GM19395 (cell line): ENCODE data around the gene CLPTM1L.
"Not testable (repeated sequence)": the region's sequence is repeated elsewhere in the genome, so short reads cannot be mapped to it uniquely, and the experiment has no call there.

ENCODE experiments used
- ATAC-seq: cut with Tn5 transposase; IDR thresholded peaks from one replicate; pipeline ENCODE4 v1.9.1; 2021; ENCODE audit warnings: mild to moderate bottlenecking, moderate library complexity; ENCODE audit not compliant: unreplicated experiment

The CLPTM1L gene

DNA sequence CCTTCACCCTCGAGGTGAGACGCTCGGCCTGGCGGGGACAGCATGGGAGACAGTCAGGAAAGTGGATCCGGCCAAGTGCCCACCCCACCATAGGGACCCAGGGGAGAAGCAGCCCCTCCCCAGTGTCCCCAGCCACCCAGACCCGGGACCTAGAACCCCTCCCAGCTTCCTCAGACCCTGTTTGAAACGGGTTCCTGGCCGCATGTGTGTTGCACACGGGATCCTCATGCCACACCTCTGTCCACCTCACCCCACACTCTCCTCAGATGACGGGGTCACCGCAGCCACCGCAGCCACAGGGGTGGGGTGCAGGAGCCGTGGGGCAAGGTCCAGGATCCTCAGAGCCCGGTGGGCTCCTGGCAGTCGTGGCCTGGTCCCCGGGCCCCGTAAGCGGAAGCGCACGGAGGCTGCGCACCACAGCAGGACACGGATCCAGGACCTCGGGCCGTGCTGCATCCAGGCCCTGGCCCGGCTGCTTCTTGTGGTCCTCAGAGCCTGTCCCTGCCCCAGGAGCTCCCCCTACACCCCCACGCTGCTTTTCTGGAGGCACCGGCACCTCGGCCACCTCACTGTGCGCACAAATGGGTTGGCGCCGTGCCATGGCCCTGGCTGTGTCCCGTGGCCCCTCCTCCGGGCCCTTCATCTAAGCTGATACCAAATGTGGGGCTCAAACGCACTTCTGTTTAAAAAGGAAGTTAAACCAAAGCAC is 65.3 kb downstream of the CLPTM1L start:
- ATAC-seq = no peak

DNA sequence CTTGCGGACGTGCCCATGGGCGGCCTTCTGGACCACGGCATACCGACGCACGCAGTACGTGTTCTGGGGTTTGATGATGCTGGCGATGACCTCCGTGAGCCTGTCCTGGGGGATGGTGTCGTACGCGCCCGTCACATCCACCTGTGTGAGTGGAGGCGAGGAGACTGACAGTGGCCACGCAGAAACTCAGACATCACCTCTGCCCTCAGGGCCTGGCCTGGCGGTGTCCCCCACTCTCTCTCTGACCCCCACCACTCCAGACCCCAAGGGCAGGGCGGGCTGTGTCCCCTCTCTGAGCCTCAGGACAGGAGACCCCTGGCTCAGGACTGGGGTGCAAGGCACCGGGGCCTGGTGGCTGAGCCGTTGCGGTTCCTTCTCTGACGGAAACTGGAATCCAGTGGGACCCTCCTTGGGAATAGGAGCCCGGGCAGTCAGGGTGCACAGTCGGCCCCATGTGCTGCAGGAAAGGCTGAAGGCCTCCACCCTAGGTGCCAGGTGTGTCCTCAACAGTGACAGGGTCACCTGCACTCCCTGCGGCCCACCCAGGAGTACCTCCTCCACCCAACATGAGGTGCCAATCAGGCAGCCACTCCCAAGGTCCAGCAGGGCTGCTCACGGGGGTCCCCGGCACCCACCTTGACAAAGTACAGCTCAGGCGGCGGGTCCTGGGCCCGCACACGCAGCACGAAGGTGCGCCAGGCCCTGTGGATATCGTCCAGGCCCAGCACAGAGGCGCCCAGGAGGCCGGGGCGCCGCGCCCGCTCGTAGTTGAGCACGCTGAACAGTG is 66.0 kb downstream of the CLPTM1L start:
- ATAC-seq = no peak

DNA sequence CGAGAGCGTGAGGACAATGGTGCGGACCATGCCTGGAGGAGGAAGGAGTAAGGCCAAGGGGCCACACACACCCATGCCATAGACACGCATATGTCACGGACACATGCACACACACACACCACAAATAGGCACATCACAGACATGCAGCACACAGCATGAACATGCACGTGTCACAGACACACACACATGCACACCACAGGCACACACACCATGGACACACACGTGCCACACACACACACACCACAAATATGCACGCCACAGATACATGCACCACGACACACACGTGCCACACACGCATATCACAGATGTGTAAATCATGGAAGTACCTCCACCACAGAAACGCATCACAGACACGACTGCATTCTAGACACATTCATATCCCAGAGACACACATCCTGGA is 66.7 kb downstream of the CLPTM1L start:
- no peak for ATAC-seq

DNA sequence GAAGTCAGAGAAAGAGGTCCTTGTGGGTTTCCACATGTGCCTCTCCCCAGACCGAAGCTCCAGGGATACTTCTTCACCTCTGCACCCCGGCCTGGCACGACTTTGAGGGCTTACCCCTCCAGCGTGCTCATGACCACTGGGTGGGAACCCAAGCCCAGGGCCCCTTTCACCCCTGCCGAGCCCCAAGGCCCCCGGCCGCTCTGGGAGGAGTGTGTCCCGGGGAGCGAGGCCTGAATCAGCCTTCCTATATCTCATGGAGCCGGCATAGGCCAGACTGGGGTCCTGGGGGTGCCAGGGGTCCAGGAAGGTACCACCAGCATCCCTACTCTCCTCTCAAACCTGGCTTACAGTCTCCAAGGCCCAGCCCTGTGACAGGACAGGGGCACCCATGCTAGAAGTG is 67.1 kb downstream of the CLPTM1L start:
- no peak for ATAC-seq

DNA sequence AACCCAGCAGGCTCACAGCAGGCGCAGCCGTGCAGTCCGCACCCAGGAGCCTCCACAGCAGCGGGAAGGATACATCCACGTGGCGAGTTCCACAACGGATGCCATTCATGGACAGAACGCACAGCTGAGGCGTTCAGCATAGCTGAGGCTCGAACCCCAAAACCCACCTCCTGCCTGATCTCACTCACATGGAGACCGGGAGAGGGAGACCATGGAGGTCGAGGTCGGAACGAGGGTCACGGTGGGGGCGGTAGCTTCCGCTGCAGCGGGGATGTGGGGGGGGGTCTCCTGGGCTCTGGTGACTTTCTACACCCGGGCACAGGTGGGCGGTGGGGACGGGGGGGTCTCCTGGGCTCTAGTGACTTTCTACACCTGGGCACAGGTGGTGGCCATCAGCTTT is 67.6 kb downstream of the CLPTM1L start:
- no peak for ATAC-seq

DNA sequence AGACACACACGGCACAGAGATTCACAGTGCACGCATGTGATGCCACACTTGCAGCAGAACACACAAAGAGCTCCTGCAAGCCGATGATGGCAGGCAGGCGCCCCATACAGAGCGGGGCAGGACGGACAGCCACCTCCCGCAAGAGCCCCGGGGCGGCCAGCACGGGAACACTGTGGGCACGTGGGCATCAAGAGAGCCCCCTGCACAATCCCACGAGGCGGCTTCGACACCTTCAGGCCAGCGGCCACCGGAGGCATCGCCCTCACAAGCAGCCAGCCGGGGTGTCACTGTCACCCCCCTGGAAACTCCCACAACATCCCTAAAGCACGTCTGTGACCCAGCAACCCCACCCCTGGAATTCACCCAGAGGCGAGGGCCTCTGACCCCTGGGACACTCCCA is 68.0 kb downstream of the CLPTM1L start:
- no peak for ATAC-seq

DNA sequence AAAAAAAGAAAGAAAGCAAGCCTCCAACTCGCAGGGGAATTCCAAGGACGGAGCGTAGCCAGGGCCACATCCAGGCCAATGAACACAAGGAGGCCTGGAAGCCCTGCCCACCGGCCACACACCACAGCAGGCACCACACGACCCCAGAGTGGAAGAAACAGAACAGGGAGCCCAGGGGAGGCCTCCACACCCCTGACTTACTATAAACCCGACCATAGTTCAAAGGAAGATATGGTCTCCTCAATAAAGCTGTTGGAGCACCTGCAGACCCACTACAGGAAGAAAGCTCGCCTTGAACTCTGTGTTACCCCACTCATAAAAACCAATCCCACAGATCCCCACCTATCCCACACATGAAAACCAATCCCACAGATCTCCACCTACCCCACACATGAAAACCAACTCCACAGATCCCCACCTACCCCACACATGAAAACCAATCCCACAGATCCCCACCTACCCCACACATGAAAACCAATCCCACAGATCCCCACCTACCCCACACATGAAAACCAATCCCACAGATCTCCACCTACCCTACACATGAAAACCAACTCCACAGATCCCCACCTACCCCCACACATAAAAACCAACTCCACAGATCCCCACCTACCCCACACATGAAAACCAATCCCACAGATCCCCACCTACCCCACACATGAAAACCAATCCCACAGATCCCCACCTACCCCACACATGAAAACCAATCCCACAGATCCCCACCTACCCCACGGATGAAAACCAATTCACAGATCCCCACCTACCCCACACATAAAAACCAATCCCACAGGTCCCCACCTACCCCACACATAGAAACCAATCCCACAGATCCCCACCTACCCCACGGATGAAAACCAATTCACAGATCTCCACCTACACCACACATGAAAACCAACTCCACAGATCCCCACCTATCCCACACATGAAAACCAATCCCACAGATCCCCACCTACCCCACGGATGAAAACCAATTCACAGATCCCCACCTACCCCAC is 69.2 kb downstream of the CLPTM1L start:
- not testable (repeated sequence) for ATAC-seq

DNA sequence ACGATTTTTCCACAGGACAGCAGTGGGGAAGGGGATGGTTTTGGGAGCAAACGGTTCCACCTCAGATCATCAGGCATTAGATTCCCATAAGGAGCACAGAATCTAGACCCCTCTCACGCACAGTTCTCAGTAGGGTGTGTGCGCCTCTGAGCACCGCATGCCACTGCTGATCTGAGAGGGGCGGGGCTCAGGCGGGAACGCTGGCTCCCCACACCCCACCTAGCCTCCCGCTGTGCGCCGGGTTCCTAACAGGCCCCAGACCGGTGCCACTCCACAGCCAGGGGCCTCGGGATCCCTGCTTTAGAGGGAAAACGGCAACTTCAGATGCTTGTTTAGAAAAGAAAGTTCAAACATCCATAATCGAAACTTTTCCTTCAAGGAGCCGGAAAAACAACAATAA is 70.4 kb downstream of the CLPTM1L start:
- no peak for ATAC-seq

DNA sequence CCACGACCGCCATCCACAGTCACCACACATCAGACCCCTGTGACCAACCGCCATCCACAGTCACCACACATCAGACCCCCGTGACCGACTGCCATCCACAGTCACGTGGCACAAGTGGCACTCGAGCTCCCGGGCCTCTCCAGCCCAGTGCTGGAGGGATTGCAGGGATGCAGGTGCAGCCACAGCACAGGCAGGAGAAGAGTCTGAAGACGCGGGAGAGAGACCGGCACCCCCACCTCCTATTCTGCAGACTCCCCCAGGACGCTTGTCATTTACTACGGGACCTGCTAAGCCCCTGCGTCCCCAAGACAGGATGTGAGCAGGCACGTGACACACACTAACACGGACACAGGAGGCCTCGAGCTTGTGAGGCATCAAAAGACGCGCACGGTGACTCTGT is 71.2 kb downstream of the CLPTM1L start:
- no peak for ATAC-seq

DNA sequence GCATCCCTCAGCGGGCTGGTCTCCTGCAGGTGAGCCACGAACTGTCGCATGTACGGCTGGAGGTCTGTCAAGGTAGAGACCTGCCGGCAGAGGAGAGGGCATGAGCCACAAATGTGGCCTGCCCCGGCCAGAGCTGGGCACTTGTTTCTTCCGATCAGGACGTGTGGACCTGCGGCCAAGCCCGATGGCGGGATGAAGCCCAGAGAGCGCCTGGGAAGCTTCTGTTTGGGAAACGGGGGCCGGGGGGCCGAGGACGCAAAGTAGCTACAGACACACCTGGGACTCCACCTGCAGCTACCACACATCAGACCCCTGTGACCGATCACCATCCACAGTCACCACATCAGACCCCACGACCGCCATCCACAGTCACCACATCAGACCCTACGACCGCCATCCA is 72.7 kb downstream of the CLPTM1L start:
- no peak for ATAC-seq

DNA sequence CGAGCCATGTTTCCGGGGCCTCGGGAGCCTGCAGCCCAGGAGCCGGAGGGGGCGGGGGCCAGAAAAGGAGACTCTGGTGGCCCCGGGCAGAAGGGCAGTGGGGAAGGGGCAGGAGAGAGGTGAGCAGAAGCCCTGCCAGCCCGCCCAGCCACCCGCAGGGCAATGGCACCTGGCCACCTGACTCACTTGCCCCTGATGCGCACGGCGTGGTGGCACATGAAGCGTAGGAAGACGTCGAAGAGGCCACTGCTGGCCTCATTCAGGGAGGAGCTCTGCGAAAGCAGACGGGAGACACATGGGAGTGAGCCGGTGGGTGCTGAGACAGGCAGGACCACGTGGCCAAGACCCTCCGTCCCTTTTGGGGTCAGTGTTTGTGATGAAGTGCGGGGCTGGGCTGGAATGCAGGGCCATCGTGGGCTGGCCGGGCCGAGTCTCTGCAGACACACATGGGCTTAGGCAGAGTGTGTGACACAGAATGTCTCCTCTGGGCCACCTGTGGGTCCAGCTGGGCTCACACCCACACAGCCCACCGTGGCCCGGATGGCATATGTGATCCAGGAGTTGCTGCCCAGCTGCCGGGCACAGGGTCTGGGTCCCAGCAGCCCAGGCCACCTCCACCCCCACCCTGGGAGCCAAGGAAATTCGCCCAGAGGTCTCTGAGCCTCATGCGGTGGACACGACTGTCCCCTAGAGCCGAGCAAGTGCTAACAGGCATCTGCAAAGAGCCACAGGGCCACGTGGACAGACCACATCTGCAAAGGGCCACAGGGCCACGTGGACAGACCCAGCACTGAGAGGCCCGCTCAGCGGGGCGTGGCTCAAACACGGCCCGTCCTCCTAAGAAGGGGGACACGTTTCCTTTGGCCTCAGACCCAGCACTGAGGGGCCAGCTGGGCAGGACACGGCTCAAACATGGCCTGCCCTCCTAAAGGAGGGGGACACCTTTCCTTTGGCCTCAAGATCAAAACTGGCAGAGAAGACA is 73.7 kb downstream of the CLPTM1L start:
- ATAC-seq = no peak

DNA sequence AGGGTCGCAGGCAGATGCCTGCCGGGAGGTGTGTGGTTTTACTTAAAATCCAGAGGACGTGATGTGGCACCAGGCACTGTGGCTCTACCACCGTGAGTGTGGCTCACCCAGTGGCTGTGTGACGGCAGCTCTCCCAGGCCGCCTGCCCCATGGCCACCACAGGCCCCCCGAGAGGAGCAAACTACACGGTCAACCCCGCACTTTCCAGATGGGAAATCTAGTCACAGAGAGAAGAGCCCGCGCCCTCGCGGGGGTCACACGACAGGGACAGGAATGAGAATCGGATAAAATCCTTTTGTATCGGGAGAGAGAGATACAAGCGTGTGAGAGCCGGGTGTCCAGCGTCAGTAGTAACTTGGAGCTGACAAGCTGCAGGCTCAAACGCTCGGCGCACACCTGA is 74.5 kb downstream of the CLPTM1L start:
- ATAC-seq = no peak

DNA sequence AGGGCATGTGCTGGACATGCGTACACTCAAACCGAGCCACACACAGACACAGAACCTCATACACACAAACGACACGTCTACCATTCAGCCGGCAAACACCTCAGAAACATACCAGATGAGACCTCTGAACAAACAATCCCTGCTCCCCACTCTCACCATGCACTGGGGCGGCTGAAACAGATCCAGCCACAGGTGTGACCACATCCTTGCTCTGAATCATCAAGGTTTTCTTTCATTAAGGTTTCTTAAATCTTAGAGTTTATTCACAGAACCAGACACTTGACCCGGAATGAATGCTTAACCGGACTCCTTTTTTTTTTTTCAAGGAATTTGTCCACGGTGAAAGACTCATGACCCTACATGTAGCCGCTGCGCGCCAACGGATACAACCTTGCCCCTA is 76.2 kb downstream of the CLPTM1L start:
- ATAC-seq = no peak

DNA sequence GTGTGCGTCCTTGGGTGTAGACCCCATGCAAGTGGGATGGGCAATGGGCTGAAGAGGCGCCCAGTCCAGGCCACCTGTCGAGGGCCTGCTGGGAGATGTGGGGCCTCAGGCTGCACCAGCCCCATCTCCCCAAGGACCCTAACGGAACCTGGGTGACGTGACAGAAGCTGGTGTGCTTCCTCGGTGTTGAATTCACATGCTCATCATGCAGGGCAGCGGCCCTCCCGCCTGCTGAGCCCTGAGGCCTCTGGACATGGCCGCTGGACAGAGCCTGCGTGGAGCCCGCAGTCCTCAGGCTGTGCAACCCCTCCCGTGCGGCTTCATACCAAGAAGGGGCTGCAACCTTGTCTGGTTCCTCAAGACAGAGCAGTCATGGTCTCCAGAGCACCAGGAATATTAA is 76.8 kb downstream of the CLPTM1L start:
- no peak for ATAC-seq
